Activated T-cell treated with anti-CD3 and anti-CD28 coated beads, Interleukin-2, amount 50 U/mL, for 72 hours (primary cell): Measurements from ENCODE around the gene CAPN10. TPM values are rescaled to one million over a fixed set of nuclear protein-coding genes. Genes with fewer than 3 reads are reported as not detected.

Experiments used
- ATAC-seq, 2 donors: fragments of 150-1000 bp; cut with Tn5 transposase; replicated peaks in 1 of 2; 2 replicates each; pipeline ENCODE4 v1.10.0; 2021; ENCODE audit warnings: moderate library complexity in 2 of 2, mild to moderate bottlenecking in 1 of 2
- DNase-seq, 2 donors: peaks; one replicate each; pipeline ENCODE4 v3.0.0; 2021 to 2022; ENCODE audit warnings: mixed read lengths in 1 of 2
- H3K27ac Mint-ChIP-seq: one replicate; pipeline ENCODE4 v1.8.0; 2022; ENCODE audit warnings: mild to moderate bottlenecking, moderate library complexity, mixed read lengths
- H3K27me3 Mint-ChIP-seq: one replicate; pipeline ENCODE4 v1.8.0; 2022; ENCODE audit warnings: low read depth, mixed read lengths
- H3K36me3 Mint-ChIP-seq, 2 donors: one replicate each; pipeline ENCODE4 v1.8.0; 2022; ENCODE audit warnings: mixed read lengths in 2 of 2, mild to moderate bottlenecking in 1 of 2; ENCODE audit not compliant: insufficient read depth in 2 of 2
- H3K4me1 Mint-ChIP-seq: one replicate; pipeline ENCODE4 v1.8.0; 2022; ENCODE audit warnings: low read depth, mixed read lengths
- H3K4me3 Mint-ChIP-seq, 2 donors: one replicate each; pipeline ENCODE4 v1.8.0; 2022; ENCODE audit warnings: mild to moderate bottlenecking in 2 of 2, mixed read lengths in 2 of 2, moderate library complexity in 2 of 2
- H3K9me3 Mint-ChIP-seq, 2 donors: one replicate each; pipeline ENCODE4 v1.8.0; 2022; ENCODE audit warnings: mixed read lengths in 2 of 2
- total RNA-seq, 2 donors: library from RNA; stranded (reverse); gene quantifications; one replicate each; pipeline ENCODE4 v1.2.3, GENCODE V29; 2022

CAPN10 gene
- total RNA-seq, 2 donors from 2014 or later: 36.9 to 43.7 TPM

DNA sequence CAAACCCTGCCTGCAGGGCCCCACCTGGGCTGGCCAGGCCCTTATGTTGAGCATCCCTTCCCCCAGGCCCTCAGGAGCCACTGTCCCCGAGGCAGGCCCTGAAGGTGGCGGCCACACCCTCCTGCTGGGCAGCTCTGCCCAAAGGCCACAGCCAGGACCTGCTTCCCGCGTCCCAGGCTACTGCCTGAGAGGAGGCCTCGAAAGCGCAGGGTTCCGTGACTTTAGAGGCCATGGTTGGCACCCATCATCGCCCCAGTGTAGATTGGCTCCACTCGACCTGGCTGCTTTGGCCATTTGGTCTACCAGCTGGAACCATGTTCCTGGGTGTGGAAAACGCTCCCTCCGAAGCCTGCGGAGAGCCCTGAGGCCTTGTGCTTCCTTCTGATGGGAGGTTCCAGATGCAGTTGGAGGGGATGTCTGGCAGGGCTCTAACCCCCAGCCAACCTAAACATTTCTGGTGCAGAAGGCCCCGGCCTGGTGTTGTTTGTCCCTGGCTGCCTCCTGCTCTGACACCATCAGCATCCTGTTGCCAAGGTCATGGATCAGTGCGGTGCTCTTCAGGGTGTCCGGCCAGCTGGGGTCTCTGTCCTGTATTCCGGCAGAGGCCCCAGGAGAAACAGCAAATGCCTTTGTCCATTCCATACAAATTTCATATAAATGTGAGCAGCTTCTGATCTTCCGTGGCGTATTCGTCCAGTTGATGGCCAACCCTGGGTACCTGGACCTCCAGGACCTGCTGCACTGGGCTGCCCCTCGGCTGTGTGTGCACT lies 14.7 kb downstream of the CAPN10 start:
- H3K27me3 Mint-ChIP-seq: no peaks in the 10 kb centered on the region
- no peaks in the 10 kb centered on the region for H3K9me3 Mint-ChIP-seq
- no peaks in the 10 kb centered on the region for H3K4me1 Mint-ChIP-seq
- H3K36me3 Mint-ChIP-seq: no peaks in the 10 kb centered on the region
- DNase-seq (no peak), ATAC-seq (no peak)
- no peak overlapping the region for H3K27ac Mint-ChIP-seq
- no peak overlapping the region for H3K4me3 Mint-ChIP-seq

DNA sequence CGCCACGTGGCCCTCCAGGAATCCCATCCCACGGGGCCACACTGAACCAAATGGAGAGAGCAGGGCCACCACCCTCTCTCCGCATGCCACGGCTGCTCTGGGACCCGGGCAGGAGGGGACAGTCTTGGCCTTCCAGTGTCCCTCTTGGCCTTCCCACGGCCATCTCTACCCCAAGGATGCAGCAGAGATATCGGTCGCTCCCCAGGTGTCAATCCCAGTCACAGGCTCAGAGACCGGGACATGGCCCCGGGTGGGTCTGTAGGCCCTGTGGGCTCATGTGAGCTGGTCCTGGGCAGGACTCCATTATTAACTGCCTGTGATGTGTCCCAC lies 15.3 kb downstream of the CAPN10 start:
- no peaks in the 10 kb centered on the region for H3K9me3 Mint-ChIP-seq
- H3K4me1 Mint-ChIP-seq: no peaks in the 10 kb centered on the region
- no peak overlapping the region for H3K27ac Mint-ChIP-seq
- ATAC-seq (no peak), DNase-seq (no peak)
- no peaks in the 10 kb centered on the region for H3K36me3 Mint-ChIP-seq
- no peak overlapping the region for H3K4me3 Mint-ChIP-seq
- no peaks in the 10 kb centered on the region for H3K27me3 Mint-ChIP-seq

DNA sequence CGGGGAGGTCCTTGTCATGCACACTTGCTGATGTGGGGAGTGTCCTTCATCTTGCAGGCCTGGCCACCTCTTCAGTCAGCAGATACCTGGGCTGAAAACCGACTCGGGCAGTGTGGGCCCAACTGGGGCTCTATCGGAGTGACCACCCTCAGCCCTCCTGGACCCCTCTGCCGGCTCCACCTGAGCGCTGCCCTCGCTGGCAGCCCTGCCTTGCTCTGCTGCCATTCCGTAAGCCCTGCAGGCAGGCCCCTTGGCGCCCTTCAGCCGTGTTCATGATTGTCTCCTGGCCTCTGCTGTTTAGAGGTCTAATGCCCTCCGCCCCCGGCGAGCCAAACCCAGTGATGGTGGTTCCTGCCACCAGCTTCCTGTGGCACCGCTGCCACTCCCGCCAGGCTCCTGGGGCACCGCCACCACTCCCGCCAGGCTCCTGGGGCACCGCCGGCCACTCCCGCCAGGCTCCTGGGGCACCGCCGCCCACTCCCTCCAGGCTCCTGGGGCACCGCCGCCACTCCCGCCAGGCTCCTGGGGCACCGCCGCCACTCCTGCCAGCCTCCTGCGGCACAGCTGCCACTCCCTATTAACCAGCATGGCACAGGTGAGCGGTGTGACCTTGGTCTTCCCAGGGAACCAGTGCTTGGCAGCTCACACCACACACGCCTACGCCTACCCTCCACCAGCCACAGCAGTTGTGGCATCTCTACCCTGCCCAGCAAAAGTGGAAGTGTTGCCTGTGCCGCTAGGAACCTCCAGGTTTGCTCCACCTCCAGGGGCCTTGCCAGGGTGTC lies 15.9 kb downstream of the CAPN10 start:
- no peak overlapping the region for H3K4me3 Mint-ChIP-seq
- H3K27ac Mint-ChIP-seq: no peak overlapping the region
- H3K9me3 Mint-ChIP-seq: no peaks in the 10 kb centered on the region
- ATAC-seq (no peak), DNase-seq (no peak)
- no peaks in the 10 kb centered on the region for H3K36me3 Mint-ChIP-seq
- H3K4me1 Mint-ChIP-seq: no peaks in the 10 kb centered on the region
- H3K27me3 Mint-ChIP-seq: no peaks in the 10 kb centered on the region

DNA sequence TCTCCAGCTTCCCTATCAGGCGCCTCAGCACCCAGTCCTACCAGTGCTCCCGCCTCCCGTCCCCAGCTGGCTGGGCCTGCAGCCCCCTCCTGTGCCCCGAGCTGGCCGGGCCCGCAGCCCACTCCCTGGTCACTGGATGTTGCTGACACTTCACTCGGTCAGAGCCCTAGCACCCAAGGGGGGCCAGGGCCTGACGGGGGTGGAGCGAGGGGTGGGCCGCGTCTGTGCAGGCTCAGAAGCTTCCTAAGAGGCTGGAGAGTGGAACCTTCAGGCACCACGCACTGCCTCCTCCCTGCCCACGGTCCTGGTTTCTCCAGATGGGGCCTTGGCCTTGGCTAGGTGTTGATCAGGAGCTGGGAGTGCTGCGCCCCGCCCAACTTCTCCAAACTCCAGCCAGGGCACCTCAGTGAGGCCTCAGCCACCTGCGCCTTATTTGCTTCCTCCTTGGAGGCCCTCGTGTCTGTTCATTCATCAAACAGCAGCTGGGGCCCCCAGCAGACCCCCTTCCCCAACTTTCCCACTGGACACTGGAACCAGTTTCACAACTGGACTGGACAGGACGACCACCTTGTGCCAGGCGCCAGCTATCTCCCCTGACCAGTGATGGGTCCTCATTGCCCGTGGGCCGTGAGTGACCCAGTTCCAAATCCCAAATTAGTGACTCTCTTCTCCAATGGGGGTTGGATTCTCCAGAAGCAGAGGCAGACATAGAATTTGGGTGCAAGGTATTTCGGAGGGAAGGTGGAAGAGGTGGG lies 16.7 kb downstream of the CAPN10 start:
- DNase-seq (no peak), ATAC-seq (no peak)
- H3K4me1 Mint-ChIP-seq: no peaks in the 10 kb centered on the region
- no peak overlapping the region for H3K27ac Mint-ChIP-seq
- H3K36me3 Mint-ChIP-seq: no peaks in the 10 kb centered on the region
- H3K4me3 Mint-ChIP-seq: no peak overlapping the region
- H3K27me3 Mint-ChIP-seq: no peaks in the 10 kb centered on the region
- no peaks in the 10 kb centered on the region for H3K9me3 Mint-ChIP-seq

DNA sequence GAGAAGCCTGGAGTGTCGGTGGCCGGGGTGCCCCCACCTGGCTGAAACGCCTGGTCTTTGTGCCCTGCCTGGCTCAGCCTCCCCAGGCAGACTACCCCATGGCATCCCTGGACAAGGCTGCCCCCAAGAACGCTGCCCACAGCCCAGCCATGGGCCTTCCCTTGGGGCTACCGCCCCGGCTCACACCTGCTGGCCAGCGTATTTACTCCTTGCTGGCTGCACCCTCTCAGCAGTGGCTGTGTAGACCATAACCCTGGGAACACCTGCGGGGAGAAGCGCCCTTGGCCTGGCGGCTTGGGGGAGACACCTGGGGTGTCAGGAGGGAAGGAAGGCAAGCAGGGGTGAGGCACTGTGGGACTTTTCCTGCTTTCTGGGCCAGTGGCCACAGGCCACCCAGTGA lies 17.3 kb downstream of the CAPN10 start:
- no peak overlapping the region for H3K4me3 Mint-ChIP-seq
- H3K9me3 Mint-ChIP-seq: no peaks in the 10 kb centered on the region
- DNase-seq: no peak
- H3K27me3 Mint-ChIP-seq: no peaks in the 10 kb centered on the region
- H3K4me1 Mint-ChIP-seq: no peaks in the 10 kb centered on the region
- no peaks in the 10 kb centered on the region for H3K36me3 Mint-ChIP-seq
- H3K27ac Mint-ChIP-seq: no peak overlapping the region
- no peak for ATAC-seq

DNA sequence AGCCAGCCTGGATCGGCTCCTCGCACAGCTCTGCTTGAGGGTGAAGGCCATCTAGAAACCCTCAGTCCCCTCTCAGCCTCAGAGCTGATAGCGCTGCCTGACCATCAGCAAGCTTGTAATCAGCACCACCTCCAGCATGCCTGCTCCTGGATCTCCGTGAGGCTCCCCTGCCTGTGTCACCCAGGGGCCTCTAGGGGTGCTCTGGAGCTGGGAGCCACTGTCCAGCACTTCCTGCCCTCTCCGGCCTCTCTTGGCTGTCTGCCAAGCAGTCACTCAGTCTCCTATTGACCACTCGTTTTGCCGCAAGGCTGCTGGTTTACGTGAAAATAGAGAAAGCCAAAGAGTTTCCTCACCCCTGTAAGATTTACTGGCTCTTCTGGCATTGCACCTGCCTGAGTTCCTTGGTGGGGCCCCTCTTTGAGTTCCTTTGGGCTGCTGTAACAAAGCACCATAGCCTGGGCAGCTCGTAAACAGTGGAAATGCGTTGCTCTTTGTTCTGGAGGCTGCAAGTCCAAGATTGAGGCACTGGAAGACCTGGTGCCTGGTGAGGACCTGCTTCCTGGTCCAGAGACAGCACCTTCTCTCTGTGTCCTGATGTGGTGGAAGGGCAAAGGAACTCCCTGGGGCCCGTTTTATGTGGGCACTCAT lies 17.9 kb downstream of the CAPN10 start:
- no peak overlapping the region for H3K4me3 Mint-ChIP-seq
- H3K36me3 Mint-ChIP-seq: no peaks in the 10 kb centered on the region
- DNase-seq (no peak), ATAC-seq (peak in 1 of 2 donors; percentile 41)
- peak overlapping the region; percentile 59 for H3K27ac Mint-ChIP-seq
- no peaks in the 10 kb centered on the region for H3K27me3 Mint-ChIP-seq
- H3K4me1 Mint-ChIP-seq: no peaks in the 10 kb centered on the region
- no peaks in the 10 kb centered on the region for H3K9me3 Mint-ChIP-seq

DNA sequence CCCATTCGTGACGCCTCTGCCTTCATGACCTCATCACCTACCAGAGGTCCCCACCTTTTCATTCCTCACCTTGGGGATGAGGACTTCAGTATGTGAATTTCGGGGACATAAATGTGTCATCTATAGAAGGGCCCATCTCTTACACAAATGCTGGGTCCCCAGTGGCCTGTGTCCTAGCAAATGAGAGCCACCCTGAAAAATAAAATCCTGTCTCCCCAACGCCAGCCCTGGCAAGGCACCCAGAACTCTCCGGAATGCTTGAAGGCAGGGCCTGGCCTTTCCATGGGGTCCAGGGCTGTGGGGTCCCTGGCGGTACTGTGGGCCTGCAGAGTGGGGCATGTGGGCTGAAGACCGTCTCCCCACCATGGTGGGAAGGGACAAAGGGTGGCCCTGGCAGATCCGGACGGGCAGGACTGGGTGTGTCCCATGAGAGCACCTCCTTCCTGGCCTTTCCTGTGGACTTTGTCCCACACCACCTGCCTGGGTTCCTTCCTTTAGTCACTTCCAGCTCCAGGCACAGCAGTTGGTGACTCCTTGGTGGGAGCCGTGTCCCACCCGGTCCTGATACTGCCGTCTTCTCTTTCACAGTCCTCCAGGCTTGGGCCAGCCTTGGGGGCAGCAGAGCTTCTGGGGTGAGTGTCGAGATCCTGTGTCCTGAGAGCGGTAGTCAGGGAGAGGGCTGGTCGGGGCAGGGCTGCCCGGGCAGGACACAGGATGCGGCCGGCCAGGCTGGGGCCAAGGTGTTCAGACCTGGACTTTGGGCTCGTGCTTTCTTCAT lies 18.6 kb downstream of the CAPN10 start:
- Mint-ChIP-seq H3K27me3 (no peaks in the 10 kb centered on the region), H3K4me3 (no peak overlapping the region), H3K36me3 (no peaks in the 10 kb centered on the region), H3K27ac (peak overlapping the region; percentile 59), H3K9me3 (no peaks in the 10 kb centered on the region), H3K4me1 (no peaks in the 10 kb centered on the region)
- ATAC-seq (no peak), DNase-seq (no peak)

DNA sequence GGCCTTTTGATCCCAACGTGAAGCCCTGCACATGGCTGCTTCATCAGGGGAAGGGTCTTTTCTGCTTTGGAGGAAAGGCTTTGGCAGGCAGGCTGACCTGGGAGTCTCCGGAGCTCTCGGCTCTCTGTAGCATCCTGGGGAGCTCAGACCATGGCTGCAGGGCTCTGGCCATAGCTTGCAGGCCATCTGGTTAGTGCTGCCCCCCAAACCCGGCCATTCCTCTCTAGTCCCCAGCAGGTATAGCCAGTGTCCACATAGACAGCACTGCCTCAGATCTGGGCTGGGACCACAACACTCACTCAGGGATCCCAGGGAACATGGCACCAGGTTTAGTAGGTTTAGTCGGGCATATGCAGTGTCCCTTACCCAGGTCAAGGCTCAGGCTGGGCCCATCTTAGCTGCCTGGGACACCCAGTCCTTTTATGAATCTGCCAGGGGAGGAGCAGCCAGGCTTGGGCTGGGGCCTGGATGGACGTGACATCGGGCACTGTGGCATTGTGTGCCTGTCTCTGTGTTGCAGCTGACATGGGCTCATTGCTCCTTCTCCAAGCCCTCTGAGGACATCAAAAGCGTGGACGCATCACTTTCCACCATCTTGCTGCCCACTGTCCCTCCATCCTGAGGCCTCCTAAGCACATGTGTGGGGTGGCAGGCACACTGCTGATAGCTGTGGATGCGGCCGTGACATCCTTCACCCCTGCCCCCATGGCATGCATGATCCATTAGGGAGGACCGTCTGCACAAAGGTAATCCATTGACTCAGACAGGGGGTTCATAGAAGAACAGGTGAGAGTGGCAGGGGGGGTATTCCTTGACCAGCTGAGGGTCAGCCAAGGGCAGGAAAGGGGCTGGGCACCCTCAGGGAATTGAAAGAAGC lies 19.6 kb downstream of the CAPN10 start:
- ATAC-seq (no peak), DNase-seq (no peak)
- H3K9me3 Mint-ChIP-seq: no peaks in the 10 kb centered on the region
- no peak overlapping the region for H3K27ac Mint-ChIP-seq
- H3K4me3 Mint-ChIP-seq: no peak overlapping the region
- H3K4me1 Mint-ChIP-seq: no peaks in the 10 kb centered on the region
- H3K27me3 Mint-ChIP-seq: no peaks in the 10 kb centered on the region
- H3K36me3 Mint-ChIP-seq: no peaks in the 10 kb centered on the region

DNA sequence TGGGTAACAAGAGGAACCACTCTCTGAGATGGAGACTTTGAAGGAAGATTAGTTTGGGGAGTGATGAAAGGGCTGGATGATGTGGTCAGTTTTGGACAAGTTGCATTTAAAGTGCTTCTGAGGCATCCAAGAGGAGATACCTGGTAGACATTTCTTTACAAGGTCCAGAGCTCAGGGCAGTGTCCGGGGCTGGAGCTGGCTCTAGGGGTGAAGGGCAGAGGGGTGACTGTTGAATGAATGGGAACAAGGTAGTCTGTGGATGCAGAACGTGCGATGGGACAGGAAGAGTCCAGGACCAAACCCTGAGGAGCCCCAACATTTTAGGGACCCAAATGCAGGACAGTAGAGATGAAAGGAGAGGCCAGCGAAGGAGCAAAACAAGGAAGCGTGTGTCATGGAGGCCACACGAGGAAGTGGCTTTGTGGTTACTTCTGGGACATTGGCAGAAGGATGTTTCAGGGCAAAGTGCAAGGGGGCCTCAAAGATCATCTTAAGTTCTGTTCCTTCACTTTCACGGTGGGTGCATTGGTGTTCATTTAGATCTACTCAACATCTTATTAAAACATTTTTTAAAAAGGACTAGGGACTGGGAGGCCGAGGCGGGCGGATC lies 25.2 kb downstream of the CAPN10 start:
- peaks cover 0 to under 1% of the 10 kb centered on the region in 2 donors for H3K9me3 Mint-ChIP-seq
- H3K36me3 Mint-ChIP-seq: peaks cover 3 to 11% of the 10 kb centered on the region in 2 donors
- H3K27me3 Mint-ChIP-seq: no peaks in the 10 kb centered on the region
- H3K27ac Mint-ChIP-seq: peak overlapping the region; percentile 67
- peak; percentile 31 to 44 for DNase-seq
- peak overlapping the region; percentile 67 to 72 for H3K4me3 Mint-ChIP-seq
- ATAC-seq: peak; percentile 47 to 67
- no peaks in the 10 kb centered on the region for H3K4me1 Mint-ChIP-seq

DNA sequence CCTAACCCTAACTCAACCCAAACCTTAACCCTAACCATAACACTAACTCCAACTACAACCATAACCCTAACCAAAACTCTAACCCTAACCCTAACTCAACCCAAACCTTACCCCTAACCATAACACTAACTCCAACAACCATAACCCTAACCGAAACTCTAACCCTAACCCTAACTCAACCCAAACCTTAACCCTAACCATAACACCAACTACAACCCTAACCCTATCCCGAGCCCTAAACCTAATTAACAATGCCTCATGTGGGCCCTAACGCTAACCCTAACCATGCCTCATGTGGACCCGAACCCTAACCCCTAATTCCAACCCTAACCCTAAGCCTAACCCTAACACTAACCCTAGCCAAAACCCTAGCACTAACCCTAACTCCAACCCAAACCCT lies 27.2 kb downstream of the CAPN10 start:
- Mint-ChIP-seq H3K27me3 (no peaks in the 10 kb centered on the region), H3K36me3 (peaks cover 7 to 16% of the 10 kb centered on the region in 2 donors), H3K27ac (no peak overlapping the region), H3K4me1 (peaks cover 2% of the 10 kb centered on the region), H3K9me3 (peaks cover 2 to 4% of the 10 kb centered on the region in 2 donors), H3K4me3 (no peak overlapping the region)
- DNase-seq (no peak), ATAC-seq (no peak)

DNA sequence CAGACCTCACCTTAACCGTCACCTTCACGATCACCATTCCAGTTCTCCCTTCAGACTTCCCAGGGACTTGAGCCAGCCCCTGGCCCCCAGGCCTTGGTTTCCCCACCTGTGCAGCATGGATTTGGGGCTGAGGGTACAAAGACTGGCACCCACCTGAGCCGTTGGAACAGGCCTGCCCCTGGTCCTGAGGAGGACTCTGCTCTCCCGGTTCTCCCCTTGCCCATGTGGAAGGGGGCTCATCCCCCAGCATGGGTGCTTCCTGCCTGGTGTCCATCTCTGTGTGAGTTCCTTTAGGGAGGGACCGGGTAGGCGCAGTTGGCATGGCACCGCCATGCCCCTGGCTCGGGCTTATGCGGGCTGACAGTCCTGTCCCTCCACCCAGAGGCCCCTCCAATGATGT lies 27.9 kb downstream of the CAPN10 start:
- H3K4me3 Mint-ChIP-seq: no peak overlapping the region
- no peak overlapping the region for H3K27ac Mint-ChIP-seq
- no peak for ATAC-seq
- H3K27me3 Mint-ChIP-seq: no peaks in the 10 kb centered on the region
- DNase-seq: no peak
- peaks cover 7 to 17% of the 10 kb centered on the region in 2 donors for H3K36me3 Mint-ChIP-seq
- H3K4me1 Mint-ChIP-seq: peaks cover 8% of the 10 kb centered on the region
- H3K9me3 Mint-ChIP-seq: peaks cover 2 to 4% of the 10 kb centered on the region in 2 donors
